IPS DF 4.7 (cell line): ENCODE data around the gene CDK4.
A peak's percentile ranks its signal among the peaks of the same experiment; 100 is the strongest.

Experiments used
- DNase-seq: peaks from one replicate; pipeline ENCODE4 v3.0.0-alpha.2; 2013; ENCODE audit warnings: low spot score; ENCODE audit errors: extremely low read depth

CDK4 gene

DNA sequence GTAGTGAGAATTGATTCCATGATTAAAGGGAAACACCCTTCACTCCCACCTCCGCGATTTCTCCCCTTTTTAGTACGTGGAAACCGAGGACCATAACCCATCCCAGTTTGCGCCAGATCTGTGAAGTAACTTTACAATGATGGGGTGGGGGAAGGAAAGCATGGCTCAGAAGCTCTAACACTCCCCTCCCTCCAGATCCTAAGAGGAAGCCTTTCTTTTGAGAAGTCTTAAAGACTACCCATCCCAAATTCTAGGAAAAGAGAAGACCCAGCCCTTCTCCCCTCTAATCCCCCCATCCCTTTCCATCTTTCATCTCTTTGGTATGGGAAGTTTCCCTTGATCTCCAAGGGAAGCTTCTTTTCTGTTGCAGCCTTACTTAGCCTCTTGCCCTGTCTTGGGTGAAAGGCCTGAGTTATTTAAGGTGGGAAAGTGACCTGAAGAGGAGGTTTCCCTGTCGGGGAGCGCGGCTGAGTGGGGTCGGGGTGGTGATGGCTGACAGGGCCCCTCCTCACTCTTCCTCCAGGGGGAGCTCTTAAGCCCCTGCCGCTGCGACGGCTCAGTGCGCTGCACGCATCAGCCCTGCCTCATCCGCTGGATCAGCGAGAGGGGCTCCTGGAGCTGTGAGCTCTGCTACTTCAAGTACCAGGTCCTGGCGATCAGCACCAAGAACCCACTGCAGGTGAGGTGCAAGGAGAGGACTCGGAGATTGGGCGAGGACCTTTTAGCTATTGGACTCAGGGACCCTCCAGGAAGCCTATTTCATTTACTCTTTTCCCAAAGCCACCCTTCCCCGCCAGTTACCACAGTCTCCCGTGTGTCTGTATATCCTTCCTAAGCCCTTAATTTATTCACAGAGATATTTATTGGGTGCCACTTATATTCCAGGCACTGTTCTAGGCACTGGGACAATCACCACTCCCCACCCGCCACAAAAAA lies 4.6 kb upstream of the CDK4 start:
- no peak for DNase-seq

DNA sequence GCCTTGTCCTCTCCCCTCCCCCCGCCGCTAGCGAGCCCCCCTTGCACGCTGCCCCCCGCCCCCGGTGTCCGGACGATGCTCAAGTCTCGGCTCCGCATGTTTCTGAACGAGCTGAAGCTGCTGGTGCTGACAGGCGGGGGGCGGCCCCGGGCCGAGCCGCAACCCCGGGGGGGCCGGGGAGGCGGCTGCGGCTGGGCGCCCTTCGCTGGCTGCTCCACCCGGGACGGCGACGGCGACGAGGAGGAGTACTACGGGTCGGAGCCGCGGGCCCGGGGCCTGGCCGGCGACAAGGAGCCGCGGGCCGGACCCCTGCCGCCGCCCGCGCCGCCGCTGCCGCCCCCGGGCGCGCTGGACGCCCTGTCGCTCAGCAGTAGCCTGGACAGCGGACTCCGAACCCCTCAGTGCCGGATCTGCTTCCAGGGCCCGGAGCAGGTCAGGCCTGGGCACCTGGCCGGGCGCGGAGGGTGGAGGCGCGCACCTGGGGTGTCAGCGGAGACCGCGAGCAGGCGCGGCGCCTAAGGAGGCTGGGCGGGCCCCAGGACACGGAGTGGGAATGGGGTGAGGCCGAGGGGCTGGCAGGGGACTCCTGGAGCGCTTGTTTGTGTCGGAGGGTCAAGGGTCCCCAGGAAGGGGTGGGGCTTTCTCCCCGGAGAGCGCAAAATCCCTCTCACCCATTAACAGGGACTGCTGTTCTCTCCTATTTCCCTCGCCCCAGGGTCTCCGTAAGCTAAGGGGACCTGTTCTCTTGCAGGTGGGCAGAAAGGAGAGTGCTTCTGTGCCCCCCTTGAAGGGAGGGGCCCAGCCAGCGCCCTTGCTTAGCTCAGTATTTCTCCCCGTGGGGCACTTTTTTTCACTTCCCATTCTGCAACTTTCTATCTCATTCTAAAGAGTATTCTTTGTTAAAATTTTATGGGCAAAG lies 3.6 kb upstream of the CDK4 start:
- no peak for DNase-seq

DNA sequence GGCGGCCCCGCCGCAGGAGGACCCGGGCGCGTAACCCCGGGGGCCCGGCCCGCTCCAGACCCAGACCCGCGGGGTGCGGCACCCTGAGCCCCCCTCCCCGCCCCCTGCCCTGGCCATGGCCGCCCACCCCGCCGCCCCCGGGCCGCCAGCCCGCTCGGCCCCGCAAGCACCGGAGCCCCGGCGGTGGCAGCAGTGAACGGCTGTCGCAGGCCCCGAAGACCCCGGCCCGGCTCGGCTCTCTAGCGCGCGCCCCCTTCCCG lies 3.0 kb upstream of the CDK4 start:
- DNase-seq = no peak

DNA sequence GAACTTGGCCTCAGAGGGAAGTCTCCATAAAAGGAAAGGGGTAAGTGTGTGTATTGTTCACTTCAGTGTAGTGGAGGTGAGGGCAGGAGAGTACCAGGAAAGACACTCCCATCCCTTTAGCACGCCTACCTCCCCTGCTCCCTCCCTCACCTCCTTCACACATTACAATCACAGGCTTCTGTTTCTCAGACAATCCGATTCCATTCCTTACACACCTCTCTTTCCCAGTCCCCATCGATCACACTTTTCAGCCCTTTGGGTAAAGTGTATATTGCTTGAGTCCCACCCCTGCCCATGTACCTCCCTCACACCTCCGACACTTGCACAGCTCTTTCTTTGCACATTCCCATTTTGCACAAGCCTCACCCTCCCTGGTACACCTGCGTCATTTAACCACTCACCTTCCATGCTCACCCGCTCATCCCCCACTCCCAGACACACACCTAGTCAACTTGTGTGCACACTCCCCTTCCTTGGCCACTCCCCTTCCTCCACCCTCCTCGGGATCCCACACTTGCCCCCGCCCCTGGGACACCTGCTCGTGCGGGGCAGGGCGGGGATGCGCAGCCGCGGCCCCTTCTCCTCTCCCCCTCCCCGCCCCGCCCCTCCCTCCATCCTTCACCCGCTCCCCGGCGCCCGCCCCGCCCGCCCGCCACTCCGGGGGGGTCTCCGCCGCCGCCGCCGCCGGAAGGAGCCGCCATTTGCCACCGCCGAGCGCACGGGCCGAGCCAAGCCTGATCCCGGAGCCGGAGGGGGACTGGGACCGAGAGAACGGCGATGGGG lies 2.5 kb upstream of the CDK4 start, which contains the start of gene MARCHF9:
TSS of gene MARCHF9 (plus strand) at position 693 of the 783 bp plus-strand sequence. CDS start 426 bp downstream, outside the sequence.
- no peak for DNase-seq

DNA sequence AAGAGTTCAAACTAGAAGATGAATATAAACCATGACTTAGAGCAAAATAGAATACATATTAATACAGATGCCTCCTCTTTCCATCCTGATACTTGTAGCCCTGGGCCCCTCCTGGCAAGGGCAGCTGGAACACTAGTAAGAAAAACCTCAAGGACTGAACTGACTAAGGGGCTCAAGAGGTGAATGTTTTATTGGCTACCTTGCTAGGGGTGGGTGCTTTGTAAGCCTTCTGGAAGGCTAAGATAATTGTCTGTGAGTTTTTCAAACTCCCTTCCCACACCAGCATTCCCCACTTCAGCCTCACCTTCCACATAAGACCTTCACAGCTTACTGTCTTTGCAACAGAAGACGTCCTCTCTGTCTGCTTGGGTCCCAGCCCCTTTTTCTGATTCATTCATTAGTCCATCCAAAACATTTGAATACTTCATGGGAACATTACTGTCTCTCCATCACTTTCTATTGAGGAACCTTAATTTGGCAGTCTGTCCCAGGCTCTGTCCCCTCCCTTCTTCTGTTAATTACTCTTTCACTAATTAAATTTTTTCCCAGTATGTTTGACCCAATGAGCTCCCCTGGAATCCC lies 1.7 kb upstream of the CDK4 start:
- DNase-seq = no peak

DNA sequence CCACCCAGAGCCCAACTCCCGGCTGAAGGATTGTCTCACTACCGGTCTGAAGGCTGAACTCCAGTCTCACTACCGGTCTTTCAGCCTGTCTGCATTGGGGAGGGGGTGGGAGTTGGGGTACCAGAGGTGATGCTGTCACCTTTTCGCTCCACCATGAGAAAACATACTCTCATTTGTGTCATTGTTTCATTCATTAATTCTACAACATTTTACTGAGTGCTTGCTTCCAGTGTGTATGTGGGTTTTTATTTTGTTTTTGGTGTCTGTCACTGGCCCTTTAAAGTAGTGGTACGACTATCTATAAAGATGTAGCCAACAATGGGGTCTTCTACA lies 524 bp upstream of the CDK4 start:
- DNase-seq = no peak

DNA sequence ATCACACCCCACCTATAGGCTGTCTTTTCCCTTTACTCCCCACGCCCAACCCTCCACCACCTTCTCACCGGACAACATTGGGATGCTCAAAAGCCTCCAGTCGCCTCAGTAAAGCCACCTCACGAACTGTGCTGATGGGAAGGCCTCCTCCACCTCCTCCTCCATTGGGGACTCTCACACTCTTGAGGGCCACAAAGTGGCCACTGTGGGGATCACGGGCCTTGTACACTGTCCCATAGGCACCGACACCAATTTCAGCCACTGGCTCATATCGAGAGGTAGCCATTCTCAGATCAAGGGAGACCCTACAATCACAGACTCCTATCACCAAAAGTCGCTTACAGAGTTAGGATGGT lies 700 bp downstream of the CDK4 start:
- no peak for DNase-seq

DNA sequence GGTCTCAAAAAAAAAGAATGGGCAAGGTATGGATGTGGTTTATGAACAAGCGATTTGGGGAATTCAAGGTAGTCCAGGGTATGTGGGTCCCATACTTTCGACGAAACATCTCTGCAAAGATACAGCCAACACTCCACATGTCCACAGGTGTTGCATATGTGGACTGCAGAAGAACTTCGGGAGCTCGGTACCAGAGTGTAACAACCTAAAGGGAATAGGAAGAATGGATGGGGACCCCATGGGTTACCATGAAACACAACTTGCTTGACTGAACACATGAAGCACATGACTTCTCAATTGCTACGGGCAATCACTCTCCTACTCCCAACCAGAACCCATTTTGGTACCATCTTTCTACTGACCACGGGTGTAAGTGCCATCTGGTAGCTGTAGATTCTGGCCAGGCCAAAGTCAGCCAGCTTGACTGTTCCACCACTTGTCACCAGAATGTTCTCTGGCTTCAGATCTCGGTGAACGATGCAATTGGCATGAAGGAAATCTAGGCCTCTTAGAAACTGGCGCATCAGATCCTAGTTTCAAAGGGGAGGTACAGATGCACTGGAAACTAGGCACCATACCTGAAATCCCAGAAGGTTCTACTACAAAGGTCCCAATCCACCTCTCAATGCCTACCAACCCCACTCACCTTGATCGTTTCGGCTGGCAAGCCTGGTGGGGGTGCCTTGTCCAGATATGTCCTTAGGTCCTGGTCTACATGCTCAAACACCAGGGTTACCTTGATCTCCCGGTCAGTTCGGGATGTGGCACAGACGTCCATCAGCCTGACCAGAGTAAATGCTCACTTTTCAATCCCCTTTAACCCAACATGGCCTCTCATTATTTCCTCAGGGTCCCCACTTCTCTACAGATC lies 1.3 kb downstream of the CDK4 start:
- DNase-seq = no peak

DNA sequence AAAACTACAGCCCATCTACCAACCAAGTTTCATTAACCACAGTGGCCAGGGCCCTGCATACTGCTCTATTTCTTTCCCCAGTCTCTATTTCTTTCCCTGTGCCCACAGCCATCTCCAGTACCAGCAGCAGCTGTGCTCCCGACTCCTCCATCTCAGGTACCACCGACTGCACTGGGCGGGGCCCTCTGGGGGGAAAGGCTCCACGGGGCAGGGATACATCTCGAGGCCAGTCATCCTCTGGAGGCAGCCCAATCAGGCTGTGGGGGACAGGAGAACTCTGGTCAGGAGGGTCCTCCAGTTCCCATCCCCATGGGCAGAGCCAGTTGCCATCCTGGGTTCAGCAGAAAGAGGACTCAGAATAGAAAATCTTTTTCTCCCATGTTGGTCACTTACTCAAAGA lies 3.0 kb downstream of the CDK4 start:
- no peak for DNase-seq

DNA sequence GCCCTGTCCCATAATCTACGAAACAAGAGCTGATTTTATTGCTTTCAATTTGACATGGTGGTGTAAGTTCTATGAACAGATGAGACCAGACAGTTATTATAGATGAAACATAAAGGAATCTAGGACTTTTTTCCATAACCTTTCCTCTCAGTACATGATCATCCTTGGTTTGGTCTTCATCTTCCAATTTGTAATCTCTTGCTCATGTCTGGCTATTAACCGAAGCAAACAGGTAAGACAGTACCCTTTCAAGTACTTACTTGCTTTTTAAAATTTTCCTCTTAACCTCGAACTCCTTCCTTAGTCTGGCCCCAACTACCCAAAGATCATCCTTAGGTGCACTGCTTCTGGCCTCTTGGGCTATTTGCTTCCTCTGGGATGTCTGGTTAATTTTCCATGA lies 6.1 kb downstream of the CDK4 start:
- no peak for DNase-seq

DNA sequence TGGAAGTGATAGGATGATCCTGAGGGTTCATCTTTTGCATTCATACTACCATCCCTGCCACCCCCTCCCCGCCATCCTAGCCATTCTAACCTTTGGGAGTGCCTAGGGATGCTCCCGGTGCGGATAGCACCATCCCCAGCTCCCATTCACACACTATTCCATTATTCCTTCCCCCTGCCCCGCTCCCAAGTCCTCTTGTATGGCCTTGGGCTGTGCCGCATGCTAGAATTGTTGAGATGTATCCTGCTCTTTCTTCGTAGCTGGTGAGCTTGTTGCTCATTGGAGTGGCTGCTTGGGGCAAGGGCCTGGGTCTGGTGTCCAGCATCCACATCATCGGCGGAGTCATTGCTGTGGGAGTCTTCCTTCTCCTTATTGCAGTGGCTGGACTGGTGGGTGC lies 6.6 kb downstream of the CDK4 start:
- no peak for DNase-seq

DNA sequence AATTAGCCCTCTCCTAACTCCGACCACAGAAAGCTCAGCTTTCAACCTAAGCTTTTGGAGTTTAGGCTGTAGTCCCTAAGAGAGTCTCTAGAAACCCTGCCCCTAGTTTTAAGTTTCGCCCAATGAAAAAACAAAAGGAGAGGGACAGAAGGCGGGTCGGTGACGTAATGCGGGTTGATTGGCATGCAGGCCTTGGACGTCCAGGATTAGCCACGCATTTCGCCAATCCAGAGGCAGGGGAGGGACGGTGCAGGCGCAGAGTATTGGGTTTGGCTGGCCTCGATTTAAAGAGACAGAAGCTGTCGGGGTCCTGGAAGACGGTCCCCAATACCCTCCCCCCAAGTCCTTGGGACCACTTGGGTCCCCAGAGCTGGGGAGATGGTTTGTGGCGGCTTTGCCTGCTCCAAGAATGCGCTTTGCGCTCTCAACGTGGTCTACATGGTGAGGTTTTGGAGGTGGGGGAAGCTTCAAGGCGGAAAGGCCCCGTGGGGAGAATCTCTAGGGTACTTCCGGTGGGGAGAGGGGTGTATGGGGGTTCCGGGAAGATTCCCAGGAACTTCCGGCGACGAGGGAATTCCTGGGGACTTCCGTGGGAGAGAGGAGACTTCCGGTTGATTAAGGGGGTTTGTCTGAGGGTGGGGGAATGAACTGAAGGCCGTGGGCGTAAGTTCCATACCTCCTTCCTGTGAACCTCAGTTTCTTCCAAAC lies 7.2 kb downstream of the CDK4 start, which contains the start of gene TSPAN31:
TSS of gene TSPAN31 (plus strand) at position 263 of the 708 bp plus-strand sequence. CDS start at position 379, 116 bp downstream.
- DNase-seq = peak; percentile 98

DNA sequence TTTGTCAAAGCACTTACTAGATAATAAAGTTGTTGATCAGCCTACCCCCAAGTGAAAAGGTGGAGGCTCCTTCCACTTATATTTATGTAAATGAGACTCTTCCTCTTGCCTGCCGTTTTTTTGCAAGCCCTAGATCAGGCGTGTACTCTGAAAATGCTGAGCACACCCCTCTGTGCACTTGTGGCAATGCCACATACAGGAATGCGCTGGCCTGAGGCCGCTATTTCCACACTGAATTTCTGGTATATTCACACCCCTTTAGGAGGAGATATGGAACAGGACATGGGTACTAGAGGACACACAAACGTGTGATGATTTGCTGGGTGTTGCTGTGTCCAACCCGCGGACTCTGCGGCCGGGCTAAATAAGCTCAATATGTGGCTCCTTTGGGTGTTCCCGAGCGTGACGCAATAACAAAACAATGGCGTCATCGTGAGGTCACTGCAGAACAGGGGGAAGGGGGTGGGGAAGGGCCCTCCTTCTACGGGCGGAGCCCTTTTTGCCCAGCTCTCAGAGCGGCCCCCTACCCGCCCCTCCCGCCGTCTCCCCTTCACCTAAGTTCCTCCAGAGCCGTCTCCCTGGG lies 7.8 kb downstream of the CDK4 start:
- no peak for DNase-seq

DNA sequence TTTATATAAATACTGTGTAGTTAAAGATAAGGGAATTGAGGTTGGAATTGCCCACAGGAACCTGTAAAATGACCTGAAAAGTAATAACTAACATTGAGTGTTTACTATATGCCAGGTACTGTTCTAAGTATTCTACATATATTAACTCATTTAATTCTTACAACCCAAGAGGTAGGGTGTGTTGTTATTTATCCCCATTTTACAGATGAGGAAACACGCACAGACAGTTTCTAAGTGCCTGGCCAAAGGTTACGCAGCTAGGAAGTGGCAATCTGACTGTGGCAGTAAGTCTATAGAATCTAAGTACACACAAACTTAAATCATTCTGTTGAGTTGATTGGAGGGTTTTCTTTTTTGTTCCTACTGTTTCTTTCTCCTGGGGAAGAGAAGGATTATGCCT lies 8.3 kb downstream of the CDK4 start:
- no peak for DNase-seq

DNA sequence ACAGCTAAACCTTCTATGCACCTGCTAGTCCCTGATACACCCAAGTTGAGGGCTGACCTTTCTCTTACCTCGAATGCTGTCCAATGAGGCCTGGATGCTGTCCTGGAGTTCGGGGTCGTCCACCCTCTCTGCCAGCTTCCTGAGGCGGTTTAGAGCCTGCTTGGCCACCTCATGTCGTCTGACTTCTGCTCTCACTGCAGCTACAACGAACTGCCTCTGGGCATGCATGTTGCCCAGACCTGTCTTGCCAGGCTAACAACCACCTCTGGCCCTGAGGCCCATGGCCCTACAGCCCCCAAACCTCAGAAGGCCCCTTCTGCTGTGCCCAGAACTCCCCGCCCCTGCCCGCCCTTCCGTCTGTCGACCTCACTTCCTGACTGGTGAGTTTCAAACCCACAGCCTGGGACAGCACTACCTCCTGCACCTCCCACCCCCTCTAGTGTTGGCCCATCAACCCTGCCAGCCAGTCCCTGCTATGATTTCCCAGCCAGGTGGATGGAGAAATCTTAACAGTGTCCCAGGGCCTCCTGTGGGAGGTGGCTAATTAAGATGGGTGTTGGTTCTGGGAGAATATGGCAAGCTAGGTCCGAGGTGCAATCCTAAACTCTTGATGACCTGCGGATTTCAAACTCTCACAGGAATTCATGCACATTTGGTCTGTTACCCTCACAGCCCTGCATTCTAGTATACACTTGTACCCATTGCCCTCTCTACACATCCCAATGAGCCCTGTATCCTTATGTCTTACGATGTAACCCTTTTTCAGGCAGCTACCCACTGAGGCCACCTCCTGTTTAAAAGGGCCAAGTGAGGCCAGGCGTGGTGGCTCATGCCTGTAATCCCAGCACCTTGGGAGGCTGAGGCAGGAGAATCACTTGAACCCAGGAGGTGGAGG lies 10.0 kb downstream of the CDK4 start:
- DNase-seq = no peak

DNA sequence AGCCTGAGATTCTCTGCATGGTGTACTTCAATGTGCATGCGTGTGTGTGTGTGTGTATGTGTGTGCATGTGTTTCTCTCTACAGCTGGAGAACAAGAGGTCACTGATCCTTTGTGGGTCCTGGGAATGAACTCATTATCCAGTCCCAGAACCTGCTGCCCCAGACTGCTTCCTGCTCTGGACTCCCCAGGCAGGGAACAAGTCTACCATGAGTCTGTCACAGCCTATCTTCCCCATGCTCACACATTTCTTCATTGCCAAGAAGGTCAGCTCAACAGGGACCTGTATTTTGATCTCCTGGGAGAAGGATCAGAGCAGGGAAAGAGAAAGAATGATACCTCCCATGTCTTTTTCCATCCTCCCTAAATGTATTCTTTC lies 10.7 kb downstream of the CDK4 start:
- DNase-seq = no peak

DNA sequence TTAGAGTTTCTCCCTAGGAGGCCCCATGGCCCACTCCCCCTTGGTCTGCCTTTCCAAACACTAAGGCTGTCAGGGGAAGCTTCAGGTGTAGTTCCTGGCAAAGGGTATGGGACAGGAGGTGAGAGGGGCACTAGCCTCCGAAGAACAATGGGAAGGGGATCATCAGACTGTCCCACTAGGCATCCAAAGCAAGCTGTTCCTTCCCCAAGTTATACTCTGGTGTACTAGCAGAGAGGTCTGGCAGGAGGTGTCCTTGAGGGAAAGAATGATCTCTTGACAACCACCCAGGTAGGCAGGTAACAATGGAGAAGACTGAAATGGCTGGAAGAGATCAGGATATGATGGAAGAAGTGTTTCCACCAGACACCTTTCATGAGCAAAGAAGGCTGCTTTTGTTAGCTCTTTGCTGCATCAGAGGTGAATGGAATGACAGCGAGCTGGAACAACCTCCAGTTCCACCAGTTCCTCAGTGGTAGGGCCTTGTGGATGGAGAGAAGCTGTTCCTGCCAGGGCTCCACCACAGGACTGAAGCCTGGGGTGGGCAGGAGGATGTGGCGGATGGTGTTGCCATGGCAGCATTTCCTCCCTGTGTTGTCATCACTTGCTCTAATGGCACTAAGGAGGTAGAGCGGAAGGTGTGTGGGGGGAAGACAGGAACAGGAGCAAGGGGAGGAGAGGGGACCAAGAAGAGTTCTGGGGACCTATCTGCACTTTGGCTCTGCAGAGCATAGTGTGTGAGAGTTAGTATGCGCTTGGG lies 11.3 kb downstream of the CDK4 start:
- DNase-seq = no peak
